Stimulated activated CD4-positive, alpha-beta T cell treated with anti-CD3 and anti-CD28 coated beads, Interleukin-1b, Interleukin-23, amount 100 ng/mL, for 24 hours (primary cell): Measurements from ENCODE around the gene ANKRD7.
"Not testable (repeated sequence)": the region's sequence is repeated elsewhere in the genome, so short reads cannot be mapped to it uniquely, and the experiment has no call there.

ENCODE experiments used
- DNase-seq, 4 experiments: peaks; one replicate each; pipeline ENCODE4 v3.0.0-alpha.2; 2020; ENCODE audit warnings: low read depth in 4 of 4, low spot score in 1 of 4

The ANKRD7 gene

DNA sequence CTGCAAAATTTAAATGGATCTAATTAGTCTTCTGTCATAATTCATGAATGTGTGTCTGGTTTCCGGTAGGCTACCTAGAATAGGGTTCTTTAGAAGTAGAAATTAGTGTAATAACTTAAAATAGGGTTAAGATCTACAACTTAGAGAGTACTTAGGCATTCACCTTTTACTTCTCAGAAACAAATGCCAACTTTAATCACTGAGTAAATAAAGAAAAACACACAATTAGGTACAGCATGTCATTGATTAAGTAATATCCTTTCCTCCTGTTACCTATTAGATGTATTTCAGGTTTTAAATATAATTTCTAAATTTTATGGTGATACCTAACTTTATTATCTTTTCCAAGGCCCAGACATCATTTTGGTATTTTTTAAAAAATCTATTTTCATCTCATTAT, 9.3 kb downstream of the ANKRD7 start:
- no peak for DNase-seq

DNA sequence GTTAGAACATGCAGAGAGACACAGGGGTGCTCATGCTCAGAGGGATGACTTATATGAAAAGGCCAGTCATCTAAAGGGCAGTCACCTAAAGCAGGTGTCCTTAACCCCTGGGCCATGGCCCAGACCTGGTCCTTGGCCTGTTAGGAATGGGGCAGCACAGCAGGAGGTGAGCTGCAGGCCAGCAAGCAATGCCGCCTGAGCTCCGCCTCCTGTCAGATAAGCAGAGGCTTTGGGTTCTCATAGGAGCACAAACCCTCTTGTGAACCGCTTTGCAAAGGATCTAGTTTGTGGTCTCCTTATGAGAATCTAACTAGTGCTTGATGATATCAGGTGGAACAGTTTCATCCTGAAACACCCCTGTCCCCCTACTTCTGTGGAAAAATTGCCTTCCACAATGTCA, 14.5 kb downstream of the ANKRD7 start:
- no peak for DNase-seq

DNA sequence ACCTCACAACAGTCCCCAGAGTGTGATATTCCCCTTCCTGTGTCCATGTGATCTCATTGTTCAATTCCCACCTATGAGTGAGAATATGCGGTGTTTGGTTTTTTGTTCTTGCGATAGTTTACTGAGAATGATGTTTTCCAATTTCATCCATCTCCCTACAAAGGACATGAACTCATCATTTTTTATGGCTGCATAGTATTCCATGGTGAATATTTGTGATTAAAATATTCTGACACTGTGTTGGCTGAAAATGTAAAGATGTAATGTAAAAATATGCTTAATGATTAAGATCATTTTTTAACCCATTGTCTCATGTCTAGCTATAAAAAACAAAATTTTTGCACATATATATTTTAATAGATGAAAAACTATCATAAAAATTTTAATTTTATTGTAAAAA, 15.8 kb downstream of the ANKRD7 start:
- DNase-seq, result not testable (repeated sequence)

DNA sequence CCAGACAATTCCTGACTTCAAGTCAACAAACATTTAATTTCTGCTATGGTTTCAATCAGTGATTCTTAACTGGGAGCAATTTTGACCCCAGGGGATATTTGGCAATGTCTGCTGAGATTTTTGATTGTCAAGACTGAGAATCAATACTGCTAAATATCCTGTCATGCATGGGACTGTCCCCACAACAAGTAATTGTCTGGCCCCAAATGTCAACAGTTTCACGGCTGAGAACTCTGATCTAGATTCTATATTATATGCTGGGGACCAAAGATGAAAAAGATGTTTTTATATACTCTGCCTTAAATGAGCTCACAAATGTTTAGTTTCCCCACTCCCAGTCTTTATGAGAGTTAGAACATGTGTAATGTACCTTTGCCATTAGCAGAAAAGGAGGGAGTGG, 19.2 kb downstream of the ANKRD7 start:
- DNase-seq, result no peak

DNA sequence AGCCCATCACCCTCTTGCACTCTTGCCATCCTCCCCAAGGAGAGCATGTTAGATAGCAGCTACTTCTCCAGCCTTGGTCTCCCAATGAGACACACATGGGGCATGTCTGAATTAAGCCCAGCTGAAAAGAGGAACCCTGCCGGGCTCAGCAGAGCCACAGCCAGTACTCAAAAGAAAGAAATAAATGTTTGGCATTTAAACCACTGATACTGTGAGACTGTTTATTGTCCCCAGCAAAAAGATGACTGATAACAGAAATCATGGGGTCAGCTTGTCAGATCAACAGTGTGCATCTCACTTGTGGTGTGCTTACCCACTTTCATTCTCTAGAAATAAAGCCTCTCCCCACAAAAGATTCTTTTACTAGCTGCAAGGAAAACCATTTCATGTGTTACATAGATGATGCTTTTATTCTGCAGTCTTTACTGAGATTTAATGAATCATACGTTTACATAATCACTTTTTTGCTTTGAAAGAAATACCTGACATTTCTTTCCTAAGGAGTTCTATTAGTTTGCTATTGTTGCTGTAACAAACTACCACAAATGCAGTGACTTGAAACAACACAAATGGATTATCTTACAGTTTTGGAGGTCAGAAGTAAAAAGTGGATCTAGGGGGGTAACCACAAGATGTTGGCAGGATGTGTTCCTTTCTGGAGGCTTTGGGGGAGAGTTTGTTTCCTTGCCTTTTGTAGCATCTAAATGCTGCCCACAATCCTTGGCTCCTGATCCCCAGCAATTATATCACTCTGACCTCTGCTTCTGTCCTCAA, 20.9 kb downstream of the ANKRD7 start:
- no peak for DNase-seq

DNA sequence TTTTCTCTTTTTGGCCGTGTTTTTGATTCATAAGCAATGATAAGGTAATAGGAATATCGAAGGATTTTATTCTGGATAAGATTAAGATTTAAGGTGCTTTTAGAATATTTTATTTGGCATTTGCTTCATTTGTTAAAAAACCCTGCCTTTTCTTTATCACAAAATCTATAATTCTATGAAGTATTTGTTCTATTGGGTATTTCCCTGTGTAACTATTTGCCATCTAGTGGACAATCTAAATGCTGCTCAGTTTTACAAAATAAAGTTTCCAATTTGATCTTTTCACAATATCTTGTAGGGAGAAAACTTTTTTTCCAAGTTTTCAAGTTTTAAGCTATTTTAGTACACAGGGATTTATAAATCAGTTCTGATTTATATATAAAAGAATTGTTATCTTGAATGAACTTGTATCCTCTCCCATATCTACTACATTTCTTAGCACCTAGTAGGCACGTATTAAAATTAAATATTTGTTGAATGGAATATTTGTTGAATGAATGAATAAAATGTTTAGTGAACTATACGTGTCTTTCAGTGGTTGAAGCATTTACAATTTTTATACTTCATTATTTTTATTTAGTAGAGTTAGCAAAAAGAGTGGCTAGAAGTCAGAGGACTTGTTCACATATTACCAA, 26.5 kb downstream of the ANKRD7 start:
- DNase-seq, result no peak

DNA sequence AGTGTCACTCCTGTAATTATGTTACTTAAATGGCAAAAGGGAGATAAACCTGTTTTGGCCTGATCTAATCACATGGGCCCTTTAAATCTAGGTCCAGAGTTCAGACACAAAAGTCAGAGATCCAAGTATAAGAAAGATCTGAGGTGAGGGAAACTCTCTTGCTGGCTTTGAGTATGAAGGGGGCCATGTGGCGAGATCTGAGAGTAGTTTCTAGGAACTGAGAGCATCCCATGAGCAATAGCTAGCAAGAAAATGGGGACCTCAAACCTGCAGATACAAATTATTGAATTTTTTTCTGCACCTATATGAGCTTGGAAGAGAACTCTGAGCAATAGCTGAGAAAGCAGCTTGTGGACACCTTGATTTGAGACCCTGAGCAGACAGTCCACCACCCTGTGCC, 27.6 kb downstream of the ANKRD7 start:
- no peak for DNase-seq

DNA sequence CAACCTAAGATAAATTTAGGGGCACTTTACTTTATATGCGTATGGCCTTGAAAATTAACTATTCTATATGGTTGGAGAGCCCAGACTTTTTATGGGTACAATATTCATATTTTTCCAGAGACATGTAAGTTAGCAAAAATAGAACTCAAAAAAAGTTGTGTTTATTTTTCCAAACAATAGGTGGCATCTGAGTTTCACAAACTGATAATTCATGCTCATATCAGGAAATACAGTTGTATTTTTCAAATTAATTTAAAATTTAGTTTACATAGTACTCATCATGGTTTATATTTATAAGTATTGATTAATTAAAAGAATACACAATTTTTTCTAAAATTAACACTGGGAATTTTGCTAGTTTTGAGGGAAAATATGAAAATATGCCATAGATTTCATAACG, 34.6 kb downstream of the ANKRD7 start:
- DNase-seq, result no peak

DNA sequence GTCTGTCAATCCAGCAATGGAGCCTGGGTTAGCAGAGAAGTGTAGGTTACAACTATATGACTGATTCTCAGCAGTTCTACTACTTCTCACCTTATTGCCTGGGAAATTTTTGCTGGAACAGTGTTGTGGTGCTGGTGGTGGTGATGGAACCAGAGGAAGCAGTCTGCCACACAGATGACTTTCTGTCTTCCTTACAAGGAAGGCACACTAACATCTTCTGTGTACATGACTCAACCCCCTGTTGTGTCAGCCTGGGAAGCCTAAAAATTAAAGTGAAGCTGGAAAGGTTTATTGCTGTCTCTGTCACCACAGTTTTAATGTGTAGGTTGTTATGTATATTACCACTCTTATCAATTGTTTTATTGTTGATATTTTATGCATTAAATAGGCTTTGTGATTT, 40.3 kb downstream of the ANKRD7 start:
- no peak for DNase-seq

DNA sequence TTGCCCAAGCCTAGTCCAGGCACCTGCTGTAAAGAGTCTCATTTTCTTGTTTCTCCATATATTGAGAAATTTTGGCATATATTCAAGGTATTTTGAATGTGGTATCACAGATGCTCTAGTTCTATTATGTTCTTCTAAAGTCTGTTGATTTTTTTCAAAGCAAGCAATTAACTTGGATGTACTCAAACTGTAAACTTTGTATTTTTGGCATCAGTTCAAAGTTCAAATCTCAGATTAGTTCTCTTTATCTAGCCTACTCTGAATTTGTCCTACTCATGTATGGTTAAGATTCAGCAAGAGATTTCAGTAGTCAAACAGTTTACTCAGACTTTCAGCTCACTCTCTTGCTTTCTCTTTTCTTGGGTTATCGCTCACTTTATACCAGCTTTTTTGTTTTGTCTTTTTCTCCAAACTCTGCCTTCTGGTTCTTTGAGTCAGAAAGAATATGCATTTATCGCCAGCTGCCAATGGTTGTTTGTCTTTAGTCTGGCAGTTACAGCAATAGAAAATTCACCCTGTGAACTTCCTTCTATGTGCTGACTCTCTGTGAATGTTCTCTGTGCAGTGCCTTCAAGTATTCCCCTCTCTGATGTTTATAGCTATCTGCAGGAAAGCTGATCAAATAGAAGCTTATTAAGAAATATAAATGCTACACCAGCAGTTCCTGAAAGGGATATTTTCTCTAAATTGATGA, 56.0 kb downstream of the ANKRD7 start:
- DNase-seq, result no peak

DNA sequence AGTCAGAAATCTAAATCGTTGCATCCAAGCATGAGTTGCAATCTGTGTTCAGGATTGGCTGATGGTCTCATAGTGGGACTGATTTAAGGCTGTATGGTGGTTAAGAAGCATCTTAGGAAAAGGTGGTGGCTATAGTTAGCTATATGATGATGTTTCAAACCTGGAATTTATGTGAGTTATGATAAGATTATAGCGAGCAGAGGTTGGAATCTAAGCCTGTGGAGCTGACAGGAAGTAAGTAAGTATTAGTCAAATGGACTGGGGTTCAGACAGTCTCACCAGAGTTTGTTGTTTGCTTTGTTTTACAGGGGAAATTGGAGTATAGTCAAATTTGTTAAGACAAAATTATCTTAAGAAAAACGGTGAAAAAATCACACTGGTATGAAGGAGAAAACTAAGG, 56.7 kb downstream of the ANKRD7 start:
- DNase-seq, result no peak

DNA sequence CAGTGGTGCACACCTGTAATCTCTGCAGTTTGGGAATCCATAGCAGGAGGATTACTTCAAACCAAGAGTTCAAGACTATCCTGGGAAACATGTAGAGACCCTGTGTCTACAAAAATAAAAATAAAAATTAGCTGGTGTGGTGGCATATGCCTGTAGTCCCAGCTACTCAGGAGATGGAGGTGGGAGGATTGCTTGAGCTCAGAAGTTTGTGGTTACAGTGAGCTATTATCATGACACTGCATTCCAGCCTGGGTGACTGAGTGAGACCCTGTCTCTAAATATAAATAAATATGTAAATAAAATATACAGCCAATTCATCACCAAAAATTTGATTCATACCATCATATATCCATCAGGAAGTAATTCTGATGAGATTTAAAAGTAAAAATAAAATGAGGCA, 60.9 kb downstream of the ANKRD7 start:
- DNase-seq, result no peak

DNA sequence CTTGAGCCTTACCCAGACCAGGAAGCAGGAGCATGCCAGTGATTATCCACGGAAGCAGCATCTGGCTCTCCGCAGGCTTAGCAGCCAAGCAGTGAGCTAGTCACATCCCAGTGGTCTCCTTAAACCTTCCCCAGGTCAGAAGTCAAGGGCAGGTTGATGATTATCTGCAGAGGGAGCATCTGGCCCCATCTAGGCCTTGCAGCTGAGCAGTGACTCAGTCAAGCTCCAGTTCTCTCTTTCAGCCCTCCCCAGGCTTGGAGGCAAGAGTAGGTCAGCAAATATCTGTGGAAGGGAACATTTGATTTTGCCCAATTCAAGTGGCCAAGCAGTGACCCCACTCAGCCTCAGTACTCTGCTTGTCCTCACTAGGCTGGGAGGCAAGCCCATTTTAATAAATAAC, 61.6 kb downstream of the ANKRD7 start:
- DNase-seq, result no peak

DNA sequence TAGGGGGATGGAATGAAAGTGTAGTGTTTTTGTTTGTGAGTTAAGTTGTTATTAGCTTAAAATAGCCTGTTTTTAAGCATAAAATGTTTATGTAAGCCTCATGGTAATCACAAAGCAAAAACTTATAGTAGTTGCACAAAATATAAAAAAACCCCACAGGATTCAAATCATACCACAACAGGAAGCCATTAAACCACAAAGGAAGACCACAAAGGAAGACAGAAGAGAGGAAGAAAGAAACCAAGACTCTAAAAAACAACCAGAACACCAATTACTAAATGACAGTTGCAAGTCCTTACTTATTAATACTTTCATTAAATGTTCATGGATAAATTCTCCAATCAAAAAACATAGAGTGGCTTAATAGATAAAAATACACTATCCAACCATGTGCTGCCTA, 63.6 kb downstream of the ANKRD7 start:
- no peak for DNase-seq

DNA sequence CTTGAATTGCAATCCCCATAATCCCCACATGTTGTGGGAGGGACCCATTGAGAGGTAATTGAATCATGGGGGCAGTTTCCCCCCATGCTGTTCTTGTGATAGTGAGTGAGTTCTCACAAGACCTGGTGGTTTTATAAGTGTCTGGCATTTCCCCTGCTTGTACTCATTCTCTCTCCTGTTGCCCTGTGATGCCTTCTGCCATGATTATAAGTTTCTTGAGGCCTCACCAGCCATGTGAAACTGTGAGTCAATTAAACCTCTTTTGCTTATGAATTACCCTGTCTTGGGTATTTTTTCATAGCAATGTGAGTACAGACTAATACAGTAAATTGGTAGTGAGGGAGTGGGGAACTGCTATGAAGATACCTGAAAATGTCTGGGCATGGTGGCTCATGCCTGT, 65.0 kb downstream of the ANKRD7 start:
- no peak for DNase-seq
